ENCODE measurements around the gene MIA2. TPM values are rescaled to one million over a fixed set of nuclear protein-coding genes. Genes with fewer than 3 reads are reported as not detected.
A peak's percentile ranks its signal among the peaks of the same experiment; 100 is the strongest.

MIA2 gene
- total RNA-seq, 1 experiment from 2014 or later: 18.3 TPM

DNA sequence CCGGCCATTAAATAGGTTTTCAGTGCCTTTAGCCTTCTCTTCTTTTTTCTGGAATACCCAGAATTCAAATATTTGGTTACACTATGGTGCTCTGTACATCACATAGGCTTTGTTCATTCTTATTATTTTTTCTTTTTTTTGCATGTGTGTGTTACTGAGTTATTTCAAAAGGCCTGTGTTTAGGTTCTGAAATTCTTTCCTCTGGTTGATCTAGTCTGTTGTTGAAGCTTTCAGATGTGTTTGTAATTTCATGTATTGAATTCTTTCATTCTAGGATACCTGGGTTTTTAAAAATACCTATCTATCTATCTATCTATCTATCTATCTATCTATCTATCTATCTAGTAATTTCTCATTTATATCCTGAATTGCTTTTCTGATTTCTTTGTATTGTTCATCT is 131.6 kb downstream of the MIA2 start:
- DNase-seq (ENCODE audit: low read depth): no peak

DNA sequence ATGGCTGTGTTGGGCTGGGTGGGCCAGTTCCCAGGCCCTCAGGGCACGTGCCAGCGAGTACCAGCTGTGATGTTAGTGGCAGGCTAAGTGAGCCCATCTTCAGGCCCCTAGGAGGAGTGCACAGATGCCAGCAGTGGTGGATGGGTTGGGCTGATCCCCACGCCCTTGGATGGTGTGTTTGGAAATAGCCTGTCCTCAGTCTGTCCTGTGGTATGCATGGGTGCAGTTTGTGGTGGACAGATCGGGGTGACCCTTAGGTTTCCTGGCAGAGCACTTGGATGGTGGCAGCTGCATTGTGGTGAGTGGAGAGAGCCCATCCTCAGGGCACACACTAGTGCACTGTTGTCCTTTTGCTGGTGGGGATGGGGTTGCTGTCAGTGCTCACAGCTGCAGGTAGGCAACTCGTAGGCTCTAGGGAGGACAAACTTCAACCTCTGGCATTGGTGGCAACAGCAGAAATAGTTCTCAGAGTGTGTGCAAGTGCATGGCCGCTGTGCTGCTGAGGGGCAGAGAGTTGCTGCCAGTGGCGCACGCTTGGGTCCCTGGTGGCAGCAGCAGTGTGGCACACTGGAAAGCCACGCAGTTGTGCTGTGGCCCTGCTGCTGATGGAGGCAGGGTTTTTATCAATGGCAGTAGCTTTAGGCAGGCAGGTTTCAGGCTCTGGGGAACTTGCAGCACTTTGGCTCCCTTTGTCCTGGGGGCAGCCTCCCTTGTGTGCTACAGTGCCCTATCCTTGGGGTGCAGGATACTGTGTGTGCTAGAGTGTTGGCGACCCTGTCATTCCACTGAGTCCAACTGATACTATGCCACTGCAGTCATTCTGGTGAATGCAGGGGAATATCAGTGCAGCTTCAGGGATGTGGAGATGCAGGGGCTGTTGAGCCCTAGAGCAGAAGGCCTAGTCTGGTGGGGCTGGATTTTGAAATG is 133.0 kb downstream of the MIA2 start:
- no peak for DNase-seq (ENCODE audit: low read depth)
- in situ Hi-C loops (cut with HindIII; ENCODE audit: low pct_unique_long_range_greater_than_20kb, low sequenced_read_pairs): no loop called here

More for the DNA sequence above, 131.6 kb downstream of the MIA2 start:
- in situ Hi-C loops (cut with HindIII; ENCODE audit: low pct_unique_long_range_greater_than_20kb, low sequenced_read_pairs): no loop called here

GRCh38 chr14:39367387-39367751 is 133.7 kb downstream of the MIA2 start:
- DNase-seq (ENCODE audit: low read depth): no peak
- in situ Hi-C loops (cut with HindIII; ENCODE audit: low pct_unique_long_range_greater_than_20kb, low sequenced_read_pairs): no loop called here

DNA sequence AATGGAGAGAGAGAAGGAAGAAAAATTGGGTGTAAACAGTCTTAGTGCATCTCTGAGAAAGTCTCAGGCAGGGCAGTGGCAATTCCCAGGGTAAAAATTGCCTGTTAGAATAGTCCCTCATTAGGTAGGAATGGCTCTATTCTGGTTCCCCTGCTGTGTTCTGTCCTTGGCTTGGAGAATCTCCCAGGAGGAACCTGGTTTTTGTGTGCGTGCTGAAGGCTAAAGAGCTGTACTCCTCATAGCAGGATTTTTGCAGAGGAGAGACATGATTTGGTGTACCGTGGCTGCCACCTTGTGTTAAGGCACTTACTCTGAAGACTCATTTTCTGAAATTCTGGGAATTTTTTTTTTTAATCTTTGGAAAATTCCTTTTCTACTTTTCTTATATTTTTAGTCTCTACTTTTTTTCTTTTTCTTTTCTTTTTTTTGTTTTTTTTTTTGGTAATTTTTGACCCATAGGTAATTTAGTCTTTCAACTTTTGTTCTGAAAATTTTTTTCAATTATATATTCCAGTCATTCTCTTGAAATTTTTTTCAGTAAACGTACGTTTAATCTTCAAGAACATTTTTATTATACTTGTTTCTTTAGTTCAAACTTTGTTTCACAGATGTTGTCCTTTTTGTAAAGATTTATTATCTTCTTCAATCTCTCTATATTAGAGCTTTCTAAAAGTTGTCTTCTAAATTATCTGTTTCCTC is 134.7 kb downstream of the MIA2 start:
- in situ Hi-C loops (cut with HindIII; ENCODE audit: low pct_unique_long_range_greater_than_20kb, low sequenced_read_pairs): no loop called here
- DNase-seq (ENCODE audit: low read depth): peak; percentile 24

DNA sequence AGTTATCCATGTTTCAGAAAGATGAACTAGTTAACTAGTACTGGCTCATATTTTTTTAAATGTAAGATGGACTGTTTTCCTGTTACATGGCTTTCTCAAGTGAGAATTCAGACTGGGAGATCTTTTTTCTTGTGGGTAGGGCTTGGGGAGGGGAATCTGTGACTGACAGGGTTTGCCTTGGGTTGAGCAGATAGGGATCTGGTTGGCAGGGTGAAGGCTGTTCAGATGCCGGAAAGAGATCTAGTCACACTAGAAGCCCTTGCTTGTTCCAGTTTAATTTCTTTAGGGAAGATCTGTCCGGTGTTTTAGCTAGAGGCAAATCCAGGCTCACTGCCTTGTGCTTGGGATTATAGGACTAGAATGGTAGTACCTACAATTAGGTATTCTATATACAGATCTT is 135.3 kb downstream of the MIA2 start:
- in situ Hi-C loops (cut with HindIII; ENCODE audit: low pct_unique_long_range_greater_than_20kb, low sequenced_read_pairs): no loop called here
- DNase-seq (ENCODE audit: low read depth): no peak

GRCh38 chr14:39370415-39370814 is 136.7 kb downstream of the MIA2 start:
- in situ Hi-C loops (cut with HindIII; ENCODE audit: low pct_unique_long_range_greater_than_20kb, low sequenced_read_pairs): no loop called here
- no peak for DNase-seq (ENCODE audit: low read depth)

DNA sequence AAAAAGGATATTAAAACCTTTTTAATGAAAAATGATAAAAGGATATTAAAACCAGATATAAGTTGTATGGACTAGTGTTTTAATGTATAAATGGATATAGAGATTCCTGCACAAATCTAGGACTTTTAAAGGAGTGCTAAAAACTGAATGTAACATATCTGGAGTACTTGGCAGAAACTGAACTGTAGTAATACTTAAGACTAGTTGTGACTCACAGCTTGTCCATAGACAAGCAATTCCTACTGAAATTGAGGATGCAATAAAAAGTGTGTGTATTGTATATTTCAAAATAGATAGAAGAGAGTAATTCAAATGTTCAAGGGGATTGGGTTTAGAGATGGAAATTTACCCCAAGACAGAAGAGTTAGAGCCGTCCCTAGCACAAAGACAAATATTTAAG is 138.9 kb downstream of the MIA2 start:
- in situ Hi-C loops (cut with HindIII; ENCODE audit: low pct_unique_long_range_greater_than_20kb, low sequenced_read_pairs): no loop called here
- DNase-seq (ENCODE audit: low read depth): no peak

DNA sequence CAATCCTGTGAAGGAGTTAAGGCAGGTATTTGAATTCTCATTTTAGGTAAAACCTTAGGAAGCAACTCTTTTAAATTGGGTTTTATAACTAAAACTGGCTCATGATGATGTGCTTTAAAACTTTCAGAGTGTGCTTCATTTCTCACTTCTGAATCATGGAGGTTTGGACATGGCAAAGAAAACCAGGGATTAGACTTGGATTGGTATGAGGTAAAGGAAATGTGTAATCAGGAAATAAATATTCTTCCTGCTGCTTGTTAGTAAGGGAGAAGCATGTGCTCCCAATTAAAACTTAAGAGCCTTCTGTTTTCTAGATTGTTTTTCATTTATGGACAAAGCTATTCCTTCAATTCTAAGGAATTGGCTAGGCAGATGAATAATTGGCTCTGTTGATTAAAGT is 141.1 kb downstream of the MIA2 start:
- no peak for DNase-seq (ENCODE audit: low read depth)
- in situ Hi-C loops (cut with HindIII; ENCODE audit: low pct_unique_long_range_greater_than_20kb, low sequenced_read_pairs): no loop called here

- peak; percentile 33 for DNase-seq (ENCODE audit: low read depth)
- in situ Hi-C loops (cut with HindIII; ENCODE audit: low pct_unique_long_range_greater_than_20kb, low sequenced_read_pairs): no loop called here
Measured at GRCh38 chr14:39376667-39377403, 143.1 kb downstream of the MIA2 start.

- in situ Hi-C loops (cut with HindIII; ENCODE audit: low pct_unique_long_range_greater_than_20kb, low sequenced_read_pairs): no loop called here
- DNase-seq (ENCODE audit: low read depth): no peak
Measured at GRCh38 chr14:39381366-39381765, 147.7 kb downstream of the MIA2 start.

DNA sequence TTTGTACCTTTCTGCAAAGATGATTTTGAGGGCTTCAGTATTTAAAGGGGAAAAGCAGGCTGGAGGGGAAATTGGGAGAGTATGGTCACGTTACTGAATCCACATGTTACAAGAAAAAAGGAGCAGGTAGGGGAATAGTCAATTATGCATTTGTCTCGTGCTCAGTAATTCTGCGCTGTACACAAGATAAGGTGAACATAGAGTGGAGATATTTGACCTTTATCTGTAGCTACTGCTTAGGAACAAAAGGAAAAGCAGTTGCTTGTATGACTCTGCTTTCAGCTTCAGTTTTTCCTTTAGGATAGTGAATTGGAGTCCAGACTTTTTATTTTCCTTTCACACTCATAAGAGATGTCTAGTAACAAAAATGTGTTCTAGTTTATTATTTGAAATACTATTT is 148.7 kb downstream of the MIA2 start:
- in situ Hi-C loops (cut with HindIII; ENCODE audit: low pct_unique_long_range_greater_than_20kb, low sequenced_read_pairs): no loop called here
- DNase-seq (ENCODE audit: low read depth): no peak

DNA sequence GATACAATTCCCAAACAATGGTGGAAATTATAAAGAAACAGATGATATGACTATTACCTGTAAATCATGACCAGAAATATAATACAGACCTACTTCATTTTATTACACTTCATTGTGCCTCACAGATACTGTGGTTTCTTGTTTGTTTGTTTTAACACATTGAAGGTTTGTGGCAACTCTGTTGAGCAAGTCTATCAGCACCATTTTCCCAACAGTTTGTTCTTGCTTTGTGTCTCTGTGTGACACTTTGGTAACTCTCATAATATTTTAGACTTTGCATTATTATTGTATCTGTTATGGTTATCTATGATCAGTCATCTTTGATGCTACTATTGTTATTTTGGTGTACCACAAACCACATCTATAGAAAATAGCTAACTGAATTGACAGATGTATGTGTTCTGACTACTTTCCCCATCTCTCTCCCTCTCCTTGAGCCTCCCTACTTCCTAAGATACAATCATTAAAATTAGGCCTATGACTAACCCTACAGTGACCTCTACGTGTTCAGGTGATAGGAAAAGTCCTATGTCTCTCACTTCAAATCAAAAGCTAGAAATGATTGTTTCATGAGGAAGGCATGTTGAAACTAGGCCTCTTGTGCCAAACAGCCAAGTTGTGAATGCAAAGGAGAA is 149.4 kb downstream of the MIA2 start:
- in situ Hi-C loops (cut with HindIII; ENCODE audit: low pct_unique_long_range_greater_than_20kb, low sequenced_read_pairs): no loop called here
- DNase-seq (ENCODE audit: low read depth): no peak

DNA sequence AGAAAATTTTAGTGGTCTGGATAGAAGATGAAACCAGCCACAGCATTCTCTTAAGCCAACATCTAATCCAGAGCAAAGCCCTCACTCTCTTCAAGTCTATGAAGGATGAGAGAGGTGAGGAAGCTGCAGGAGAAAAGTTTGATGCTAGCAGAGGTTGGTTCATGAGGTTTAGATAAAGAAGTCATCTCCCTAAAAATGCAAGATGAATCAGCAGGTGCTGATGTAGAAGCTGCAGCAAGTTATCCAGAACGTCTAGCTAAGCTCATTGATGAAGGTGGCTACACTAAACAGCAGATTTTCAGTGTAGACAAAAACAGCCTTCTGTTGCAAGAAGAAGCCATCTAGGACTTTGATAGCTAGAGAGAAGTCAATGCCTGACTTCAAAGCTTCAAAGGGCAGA is 150.0 kb downstream of the MIA2 start:
- DNase-seq (ENCODE audit: low read depth): no peak
- in situ Hi-C loops (cut with HindIII; ENCODE audit: low pct_unique_long_range_greater_than_20kb, low sequenced_read_pairs): no loop called here

- in situ Hi-C loops (cut with HindIII; ENCODE audit: low pct_unique_long_range_greater_than_20kb, low sequenced_read_pairs): no loop called here
- no peak for DNase-seq (ENCODE audit: low read depth)
Measured at GRCh38 chr14:39384177-39384576, 150.5 kb downstream of the MIA2 start.

DNA sequence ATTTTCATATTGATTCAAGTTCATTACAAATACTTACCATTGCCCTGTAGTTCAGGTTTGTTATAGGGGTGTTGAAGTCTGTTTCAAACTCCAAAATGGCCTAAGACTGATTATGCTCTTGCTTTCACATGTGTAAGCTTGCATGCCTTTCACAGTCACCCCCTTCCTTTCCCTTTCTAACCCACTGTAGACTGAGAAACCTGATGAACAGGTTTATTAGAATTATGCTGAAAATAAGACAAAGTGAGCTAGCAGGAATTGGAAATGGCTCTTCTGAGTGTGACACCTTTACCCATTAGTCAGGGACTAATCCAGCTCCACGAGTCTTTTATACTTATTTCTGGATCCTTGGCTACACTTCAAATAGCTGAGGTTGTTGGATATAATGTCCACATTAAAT is 159.6 kb downstream of the MIA2 start:
- no peak for DNase-seq (ENCODE audit: low read depth)
- in situ Hi-C loops (cut with HindIII; ENCODE audit: low pct_unique_long_range_greater_than_20kb, low sequenced_read_pairs): no loop called here

- DNase-seq (ENCODE audit: low read depth): no peak
- in situ Hi-C loops (cut with HindIII; ENCODE audit: low pct_unique_long_range_greater_than_20kb, low sequenced_read_pairs): no loop called here
Measured at GRCh38 chr14:39395555-39396254, 162.0 kb downstream of the MIA2 start.

DNA sequence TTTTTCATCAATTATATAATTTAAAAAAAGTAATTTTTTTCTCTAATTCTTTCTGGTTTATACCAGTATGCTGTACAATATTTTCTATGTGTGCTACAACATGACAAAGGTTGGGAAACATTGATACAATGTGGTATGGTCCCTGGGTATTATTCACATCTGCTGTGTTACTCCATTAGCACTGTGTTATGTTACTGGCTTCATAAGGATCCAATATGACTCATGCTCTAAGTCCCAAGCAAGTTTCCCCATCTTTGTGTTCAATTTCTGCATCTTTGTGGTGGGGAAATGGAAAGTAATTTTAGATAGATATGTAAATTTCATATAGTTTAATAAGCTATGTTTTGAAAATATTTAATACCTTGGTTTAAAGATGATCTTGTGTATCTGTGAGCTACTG is 162.7 kb downstream of the MIA2 start:
- DNase-seq (ENCODE audit: low read depth): no peak
- in situ Hi-C loops (cut with HindIII; ENCODE audit: low pct_unique_long_range_greater_than_20kb, low sequenced_read_pairs): no loop called here

DNA sequence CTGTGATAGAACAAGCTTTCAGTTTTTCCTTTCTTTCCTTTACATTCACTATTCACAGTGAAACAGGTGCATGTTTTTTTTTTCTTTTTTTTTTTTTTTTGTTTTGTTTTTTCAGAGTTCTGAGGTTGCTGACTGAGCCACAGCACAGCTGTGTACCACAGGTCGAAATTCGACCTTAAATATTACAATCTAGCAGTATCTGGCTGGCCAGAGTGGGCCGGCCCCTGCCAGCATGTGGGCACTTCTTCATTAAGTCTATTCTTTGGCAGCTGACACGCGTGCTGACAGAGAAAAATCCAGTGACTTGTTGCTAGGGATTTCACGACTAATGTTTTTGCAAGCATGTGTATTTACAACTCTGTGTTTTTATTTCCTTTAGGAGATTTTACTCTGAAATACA is 164.7 kb downstream of the MIA2 start:
- DNase-seq (ENCODE audit: low read depth): no peak
- in situ Hi-C loops (cut with HindIII; ENCODE audit: low pct_unique_long_range_greater_than_20kb, low sequenced_read_pairs): no loop called here

Data from Caki2 (cell line).